Transverse colon (tissue), 4 donors: ENCODE data around the gene UTP11. TPM values are rescaled to one million over a fixed set of nuclear protein-coding genes. Genes with fewer than 3 reads are reported as not detected.

ENCODE experiments used
- DNase-seq: peaks from one replicate; pipeline ENCODE4 v3.0.0-alpha.2; 2019
- H3K27ac ChIP-seq, 4 donors: fragments of 200-600 bp; sonication (generic); 2 replicates each; pipeline ENCODE4 v1.5.1; 2016 to 2018; ENCODE audit warnings: inconsistent platforms in 4 of 4
- H3K27me3 ChIP-seq: fragments of 200-600 bp; sonication (generic); 2 replicates; pipeline ENCODE4 v1.5.1; 2017; ENCODE audit warnings: inconsistent platforms
- H3K36me3 ChIP-seq, 4 donors: fragments of 200-600 bp; sonication (generic); 2 replicates each; pipeline ENCODE4 v1.5.1; 2017 to 2019; ENCODE audit warnings: inconsistent platforms in 4 of 4
- H3K4me1 ChIP-seq, 4 donors: fragments of 200-600 bp; sonication (generic); 2 replicates each; pipeline ENCODE4 v1.5.1; 2017 to 2020; ENCODE audit warnings: inconsistent platforms in 4 of 4
- H3K4me3 ChIP-seq, 4 donors: fragments of 200-600 bp; sonication (generic); 1 replicate in 1 of 4; 2 replicates in 3 of 4; pipeline versions ENCODE4 v1.5.1 to v1.6.1; 2017 to 2019; ENCODE audit warnings: inconsistent platforms in 4 of 4
- H3K9me3 ChIP-seq, 2 donors: fragments of 200-600 bp; sonication (generic); 2 replicates each; pipeline ENCODE4 v1.5.1; 2017 to 2019; ENCODE audit warnings: inconsistent platforms in 2 of 2
- CTCF ChIP-seq, 5 experiments: fragments of 200-600 bp in 3 of 5; fragments of 450-650 bp in 2 of 5; sonication (generic) in 3 of 5; IDR thresholded peaks; 1 replicate in 2 of 5; 2 replicates in 3 of 5; pipeline ENCODE4 v1.5.1; 2016 to 2017; ENCODE audit warnings: antibody characterized with exemption in 5 of 5, inconsistent platforms in 3 of 5, mild to moderate bottlenecking in 2 of 5, moderate library complexity in 1 of 5
- EP300 ChIP-seq: sonication (generic); formaldehyde crosslinking; IDR thresholded peaks from one replicate; pipeline ENCODE4 v1.6.1; 2017; ENCODE audit warnings: antibody characterized with exemption, low read depth
- POLR2A ChIP-seq: fragments of 450-650 bp; IDR thresholded peaks from one replicate; pipeline ENCODE4 v1.6.1; 2016; ENCODE audit warnings: antibody characterized with exemption, mild to moderate bottlenecking, moderate library complexity
- POLR2AphosphoS5 ChIP-seq, 3 donors: sonication (generic); formaldehyde crosslinking; IDR thresholded peaks; one replicate each; pipeline ENCODE4 v1.6.1; 2016; ENCODE audit warnings: antibody characterized with exemption in 3 of 3
- WGBS, 2 donors: methylation state at CpG; one replicate each; pipeline ENCODE4 v1.1.5; 2018; ENCODE audit warnings: low coverage in 1 of 2; 5-methylcytosine and 5-hydroxymethylcytosine counted together
- in situ Hi-C, 4 donors: fragments of 200-750 bp; cut with MboI; loops; one replicate each; pipeline versions ENCODE4 v1.15.0 to v1.15.1; 2017; ENCODE audit warnings: low sequenced_read_pairs in 3 of 4, low pct_ligation_motif_present in 1 of 4, low pct_unique_long_range_greater_than_20kb in 1 of 4
- intact Hi-C: fragments of 100-400 bp; cut with DNase I; formaldehyde crosslinking; loops from one replicate; pipeline ENCODE4 v1.15.1; 2023; ENCODE audit warnings: low total_unique reads
- total RNA-seq, 4 donors: library from RNA; depleted of rRNA; stranded (reverse); fragments of >200 nt; gene quantifications; one replicate each; pipeline ENCODE4 v1.1.0, GENCODE V29; 2016

The UTP11 gene
- total RNA-seq, 4 donors from 2014 or later, result 3.2 to 22.2 (median 15.3) TPM

- Histone ChIP-seq H3K9me3 (no peaks in the 10 kb centered on the region), H3K4me1 (no peaks in the 10 kb centered on the region), H3K27ac (no peak overlapping the region), H3K36me3 (no peaks in the 10 kb centered on the region), H3K4me3 (no peak overlapping the region), H3K27me3 (peaks cover 40% of the 10 kb centered on the region)
- intact Hi-C loops, result loop anchor here (5.0 kb wide), 1 partner anchor 749 kb away; no protein-coding TSS in a partner anchor
- DNase-seq, result no peak
- 51% methylated on average over 14 of the region's 14 CpGs; no CpG with 5 or more reads in 1 of the 2 donors for WGBS, 2 donors
- TF ChIP-seq POLR2A, result no peak
- TF ChIP-seq CTCF (IDR thresholded peaks at IDR 0.05), result no peak
- TF ChIP-seq POLR2AphosphoS5 (IDR thresholded peaks at IDR 0.05), result no peak
- TF ChIP-seq EP300, result no peak
- in situ Hi-C loops, result loop anchor here in 1 of 4 donors (25.0 kb wide), 1 partner anchor 744 kb away; no protein-coding TSS in a partner anchor
Observed at GRCh38 chr1:38068220-38068979, 55.9 kb downstream of the UTP11 start.

GRCh38 chr1:38068980-38069340 lies 56.4 kb downstream of the UTP11 start:
- Histone ChIP-seq H3K4me3 (no peak overlapping the region), H3K27me3 (peaks cover 46% of the 10 kb centered on the region), H3K4me1 (no peaks in the 10 kb centered on the region), H3K36me3 (no peaks in the 10 kb centered on the region), H3K27ac (no peak overlapping the region), H3K9me3 (no peaks in the 10 kb centered on the region)
- intact Hi-C loops, result loop anchor here (5.0 kb wide), 1 partner anchor 748 kb away; no protein-coding TSS in a partner anchor
- no peak for TF ChIP-seq EP300
- TF ChIP-seq CTCF (IDR thresholded peaks at IDR 0.05), result no peak
- TF ChIP-seq POLR2A, result no peak
- TF ChIP-seq POLR2AphosphoS5 (IDR thresholded peaks at IDR 0.05), result no peak
- in situ Hi-C loops, result loop anchor here in 1 of 4 donors (25.0 kb wide), 1 partner anchor 743 kb away; no protein-coding TSS in a partner anchor
- DNase-seq, result no peak
- WGBS, 2 donors, result 88% methylated on average over 3 of the region's 3 CpGs; no CpG with 5 or more reads in 1 of the 2 donors

GRCh38 chr1:38071312-38072256 lies 59.0 kb downstream of the UTP11 start:
- no peak for TF ChIP-seq POLR2AphosphoS5 (IDR thresholded peaks at IDR 0.05)
- TF ChIP-seq CTCF (IDR thresholded peaks at IDR 0.05), result peak in 1 of 5 experiments; percentile 13
- 20 to 47% methylated on average over 1 to 10 of the region's 10 CpGs for WGBS, 2 donors
- peaks cover 46% of the 10 kb centered on the region for H3K27me3 ChIP-seq
- no peak for DNase-seq
- no peak overlapping the region for H3K4me3 ChIP-seq
- in situ Hi-C loops, result loop anchor here in 1 of 4 donors (25.0 kb wide), 1 partner anchor 741 kb away; no protein-coding TSS in a partner anchor
- intact Hi-C loops, result no loop called here
- H3K9me3 ChIP-seq, result no peaks in the 10 kb centered on the region
- no peaks in the 10 kb centered on the region for H3K4me1 ChIP-seq
- no peaks in the 10 kb centered on the region for H3K36me3 ChIP-seq
- H3K27ac ChIP-seq, result no peak overlapping the region

- no peaks in the 10 kb centered on the region for H3K36me3 ChIP-seq
- no peaks in the 10 kb centered on the region for H3K9me3 ChIP-seq
- DNase-seq, result no peak
- TF ChIP-seq CTCF (IDR thresholded peaks at IDR 0.05), result no peak
- no peak for TF ChIP-seq POLR2AphosphoS5 (IDR thresholded peaks at IDR 0.05)
- no peak for TF ChIP-seq POLR2A
- no peak for TF ChIP-seq EP300
- WGBS, 2 donors, result 65% methylated on average over 2 of the region's 2 CpGs; no CpG with 5 or more reads in 1 of the 2 donors
- H3K4me3 ChIP-seq, result no peak overlapping the region
- in situ Hi-C loops, result loop anchor here in 1 of 4 donors (25.0 kb wide), 1 partner anchor 739 kb away; no protein-coding TSS in a partner anchor
- H3K27me3 ChIP-seq, result peaks cover 45% of the 10 kb centered on the region
- intact Hi-C loops, result no loop called here
- no peaks in the 10 kb centered on the region for H3K4me1 ChIP-seq
- no peak overlapping the region for H3K27ac ChIP-seq
Observed at GRCh38 chr1:38072858-38073257, 60.3 kb downstream of the UTP11 start.
